GM20000 (cell line): ENCODE measurements around the gene KAT14.
"Not testable (repeated sequence)": the region's sequence is repeated elsewhere in the genome, so short reads cannot be mapped to it uniquely, and the experiment has no call there.

ENCODE experiments used
- DNase-seq: peaks from one replicate; pipeline ENCODE4 v3.0.0; 2012; ENCODE audit warnings: low spot score
- TF ChIP-seq, protein P1 (sequence below): IDR thresholded peaks from 2 replicates; pipeline ENCODE4 v1.5.1; 2012; ENCODE audit warnings: mild to moderate bottlenecking, control low read depth; ENCODE audit errors: extremely low read depth, missing control alignments

Gene KAT14

GRCh38 chr20:18165553-18165952, 27.9 kb downstream of the KAT14 start:
- DNase-seq, result no peak

DNA sequence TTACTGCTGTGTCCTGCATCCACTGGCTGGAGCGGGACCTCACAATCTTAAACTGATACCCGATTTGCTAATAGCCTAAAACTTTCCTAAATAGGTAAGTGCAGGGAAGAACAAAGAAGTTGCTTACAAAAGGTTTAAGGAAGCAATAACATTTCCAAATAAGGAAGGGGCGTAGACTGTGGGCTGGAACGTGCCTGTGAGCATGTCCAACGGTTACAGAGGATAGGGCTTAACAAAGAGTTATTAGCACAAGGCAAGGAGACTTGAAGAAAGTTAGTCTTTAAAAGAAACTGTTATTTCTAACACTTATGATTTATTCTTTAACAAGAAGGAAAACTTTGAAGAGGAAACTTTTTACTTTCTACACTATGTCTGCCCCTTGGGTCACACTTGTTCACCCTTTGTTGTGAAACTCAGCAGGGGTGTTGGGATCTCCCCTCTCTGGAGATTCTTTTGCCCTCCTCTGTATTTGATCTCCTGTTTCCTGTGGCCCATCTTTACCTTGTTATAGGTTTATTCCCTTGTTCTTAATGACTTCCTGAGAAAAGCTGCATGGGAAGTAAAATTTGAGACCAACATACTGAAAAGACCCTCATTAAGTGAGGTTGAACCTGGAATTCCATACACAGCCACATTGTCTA, 28.7 kb downstream of the KAT14 start:
- TF ChIP-seq, protein P1, sequence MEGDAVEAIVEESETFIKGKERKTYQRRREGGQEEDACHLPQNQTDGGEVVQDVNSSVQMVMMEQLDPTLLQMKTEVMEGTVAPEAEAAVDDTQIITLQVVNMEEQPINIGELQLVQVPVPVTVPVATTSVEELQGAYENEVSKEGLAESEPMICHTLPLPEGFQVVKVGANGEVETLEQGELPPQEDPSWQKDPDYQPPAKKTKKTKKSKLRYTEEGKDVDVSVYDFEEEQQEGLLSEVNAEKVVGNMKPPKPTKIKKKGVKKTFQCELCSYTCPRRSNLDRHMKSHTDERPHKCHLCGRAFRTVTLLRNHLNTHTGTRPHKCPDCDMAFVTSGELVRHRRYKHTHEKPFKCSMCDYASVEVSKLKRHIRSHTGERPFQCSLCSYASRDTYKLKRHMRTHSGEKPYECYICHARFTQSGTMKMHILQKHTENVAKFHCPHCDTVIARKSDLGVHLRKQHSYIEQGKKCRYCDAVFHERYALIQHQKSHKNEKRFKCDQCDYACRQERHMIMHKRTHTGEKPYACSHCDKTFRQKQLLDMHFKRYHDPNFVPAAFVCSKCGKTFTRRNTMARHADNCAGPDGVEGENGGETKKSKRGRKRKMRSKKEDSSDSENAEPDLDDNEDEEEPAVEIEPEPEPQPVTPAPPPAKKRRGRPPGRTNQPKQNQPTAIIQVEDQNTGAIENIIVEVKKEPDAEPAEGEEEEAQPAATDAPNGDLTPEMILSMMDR, result no peak
- no peak for DNase-seq

More at GRCh38 chr20:18165553-18165952, 27.9 kb downstream of the KAT14 start:
- TF ChIP-seq, protein P1, result no peak

- TF ChIP-seq, protein P1, result no peak
- no peak for DNase-seq
Measured at GRCh38 chr20:18166950-18167349, 29.3 kb downstream of the KAT14 start.

- DNase-seq, result no peak
- TF ChIP-seq, protein P1, result no peak
Measured at GRCh38 chr20:18172379-18172778, 34.7 kb downstream of the KAT14 start.

GRCh38 chr20:18174906-18175683, 37.4 kb downstream of the KAT14 start:
- TF ChIP-seq, protein P1, result no peak
- DNase-seq, result no peak

DNA sequence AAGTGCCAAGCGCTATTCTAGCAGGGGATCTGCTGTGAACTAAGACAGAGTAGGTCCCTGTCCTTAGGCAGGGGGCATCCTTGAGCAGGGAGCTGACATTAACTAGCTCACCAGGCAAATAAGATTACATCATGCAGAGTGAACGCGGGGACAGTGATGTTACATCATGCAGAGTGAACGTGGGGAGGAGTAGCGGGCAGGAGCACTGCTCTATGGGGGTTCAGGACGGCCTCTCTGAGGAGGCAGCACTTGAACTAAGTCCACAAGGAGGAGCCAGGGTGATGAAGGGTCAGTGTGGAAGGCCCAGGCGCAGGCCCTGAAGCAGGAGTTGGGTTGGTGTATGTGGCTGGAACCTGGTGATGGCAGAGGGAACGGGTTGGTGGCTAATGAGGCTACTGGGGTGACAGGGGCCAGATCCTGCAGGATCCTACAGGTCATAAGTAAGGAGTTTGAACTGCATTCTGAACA, 38.7 kb downstream of the KAT14 start:
- DNase-seq, result no peak
- TF ChIP-seq, protein P1, result no peak

DNA sequence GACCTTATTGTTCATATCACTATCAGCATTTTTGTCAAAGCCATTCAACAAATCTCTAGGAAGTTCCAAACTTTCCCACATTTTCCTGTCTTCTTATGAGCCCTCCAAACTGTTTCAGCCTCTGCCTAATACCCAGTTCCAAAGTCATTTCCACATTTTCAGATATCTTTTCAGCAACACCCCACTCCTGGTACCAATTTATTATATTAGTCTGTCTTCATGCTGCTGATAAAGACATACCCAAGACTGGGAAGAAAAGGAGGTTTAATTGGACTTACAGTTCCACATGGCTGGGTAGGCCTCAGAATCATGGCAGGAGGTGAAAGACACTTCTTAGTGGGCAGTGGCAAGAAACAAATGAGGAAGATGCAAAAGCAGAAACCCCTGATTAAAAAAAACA, 42.7 kb downstream of the KAT14 start:
- DNase-seq, result not testable (repeated sequence)
